HCT116 (cell line): Measurements from ENCODE around the gene ASCL2. TPM values are rescaled to one million over a fixed set of nuclear protein-coding genes. Genes with fewer than 3 reads are reported as not detected.

ENCODE experiments used
- ATAC-seq: fragments of 200-7000 bp; cut with Tn5 transposase; 2 replicates; pipeline ENCODE4 v1.9.1; 2020; ENCODE audit warnings: mild to moderate bottlenecking, moderate library complexity
- BruUV-seq: library from RNA; stranded (reverse); fragments of 400-500 nt; replicated peaks from 2 replicates; lab custom pipeline; 2021; lab: Mats Ljungman, UMichigan
- CTCF ChIA-PET: fragments of 300-600 bp; sonication (Branson Sonifier 250); formaldehyde crosslinking; loops from one replicate; lab custom pipeline; 2021; ENCODE audit warnings: antibody characterized with exemption; lab: Charles Lee
- POLR2A ChIA-PET: fragments of 300-600, 350-600 bp; sonication (Branson Sonifier 250); formaldehyde crosslinking; loops from one replicate; lab custom pipeline; 2021; ENCODE audit warnings: antibody characterized with exemption; lab: Charles Lee
- RAD21 ChIA-PET, 2 experiments: fragments of 300-600 bp; sonication (Branson Sonifier 250); formaldehyde crosslinking; loops; one replicate each; lab custom pipeline; 2023; ENCODE audit warnings: low total read pairs in 2 of 2; ENCODE audit not compliant: uncharacterized antibody in 2 of 2, unreplicated experiment in 2 of 2, low non-redundant PET in 1 of 2; lab: Charles Lee
- DNase-seq: peaks from one replicate; pipeline ENCODE4 v3.0.0-alpha.2; 2010; ENCODE audit warnings: low read depth, low spot score
- H2AFZ ChIP-seq: fragments of 200-600 bp; shearing (Covaris generic), sonication (generic); 2 replicates; pipeline ENCODE4 v1.6.1; 2017; ENCODE audit warnings: low read depth, mixed run types, mixed read lengths, antibody characterized with exemption, low read length; ENCODE audit not compliant: poor library complexity, severe bottlenecking
- H3K27ac ChIP-seq: 2 replicates; pipeline ENCODE4 v1.5.1; 2012; ENCODE audit warnings: low read depth, low read length
- H3K27me3 ChIP-seq: fragments of 200-600 bp; sonication (generic); 2 replicates; pipeline ENCODE4 v1.6.1; 2016; ENCODE audit warnings: mixed run types, low read length, mixed read lengths; ENCODE audit not compliant: insufficient read depth
- H3K36me3 ChIP-seq, 2 experiments: fragments of 200-500 bp in 1 of 2; fragments of 200-600 bp in 1 of 2; sonication (Bioruptor generic) in 1 of 2; sonication (generic) in 1 of 2; 2 replicates each; pipeline versions ENCODE4 v1.5.1 to v1.6.1; 2014 to 2016; ENCODE audit warnings: low read length in 2 of 2, inconsistent platforms in 1 of 2, mixed read lengths in 1 of 2, mixed run types in 1 of 2; ENCODE audit not compliant: insufficient read depth in 2 of 2, control insufficient read depth in 1 of 2
- H3K4me1 ChIP-seq, 2 experiments: fragments of 200-600 bp in 1 of 2; sonication (generic) in 1 of 2; 2 replicates each; pipeline versions ENCODE4 v1.5.1 to v1.6.1; 2012 to 2017; ENCODE audit warnings: low read length in 2 of 2, inconsistent platforms in 1 of 2, mild to moderate bottlenecking in 1 of 2, mixed read lengths in 1 of 2, mixed run types in 1 of 2, moderate library complexity in 1 of 2; ENCODE audit not compliant: insufficient read depth in 2 of 2, control insufficient read depth in 1 of 2
- H3K4me2 ChIP-seq: fragments of 200-600 bp; sonication (generic); 2 replicates; pipeline ENCODE4 v1.6.1; 2017; ENCODE audit warnings: mixed run types, low read length, mixed read lengths
- H3K4me3 ChIP-seq, 2 experiments: fragments of 200-600 bp in 1 of 2; sonication (generic) in 1 of 2; replicated peaks in 1 of 2; 2 replicates each; pipeline ENCODE4 v1.5.1; 2011 to 2016; ENCODE audit warnings: low read length in 2 of 2, control low read depth in 1 of 2, low read depth in 1 of 2, mild to moderate bottlenecking in 1 of 2, mixed read lengths in 1 of 2, mixed run types in 1 of 2
- H3K79me2 ChIP-seq: fragments of 200-600 bp; sonication (generic); 2 replicates; pipeline ENCODE4 v1.6.1; 2017; ENCODE audit warnings: mild to moderate bottlenecking, mixed run types, low read length, moderate library complexity, mixed read lengths; ENCODE audit not compliant: insufficient read depth
- H3K9ac ChIP-seq: fragments of 200-600 bp; sonication (generic); 2 replicates; pipeline ENCODE4 v1.6.1; 2016; ENCODE audit warnings: low read length, mixed read lengths
- H3K9me2 ChIP-seq: fragments of 200-600 bp; sonication (generic), shearing (Covaris generic); 2 replicates; pipeline ENCODE4 v1.6.1; 2017; ENCODE audit warnings: mixed run types, mild to moderate bottlenecking, moderate library complexity; ENCODE audit not compliant: insufficient read depth
- H3K9me3 ChIP-seq, 2 experiments: fragments of 200-500 bp in 1 of 2; fragments of 200-600 bp in 1 of 2; sonication (Bioruptor generic) in 1 of 2; sonication (generic) in 1 of 2; 2 replicates each; pipeline ENCODE4 v1.6.1; 2014 to 2017; ENCODE audit warnings: low read length in 2 of 2, mixed read lengths in 2 of 2, inconsistent platforms in 1 of 2, low read depth in 1 of 2, mild to moderate bottlenecking in 1 of 2, mixed run types in 1 of 2, moderate library complexity in 1 of 2; ENCODE audit not compliant: control insufficient read depth in 1 of 2, insufficient read depth in 1 of 2
- H4K20me1 ChIP-seq: fragments of 200-600 bp; sonication (generic), shearing (Covaris generic); 2 replicates; pipeline ENCODE4 v1.6.1; 2017; ENCODE audit warnings: mixed run types, mild to moderate bottlenecking, moderate library complexity; ENCODE audit not compliant: insufficient read depth
- CBX3 ChIP-seq: IDR thresholded peaks from 2 replicates; pipeline ENCODE4 v1.6.1; 2012; ENCODE audit warnings: low read depth
- CEBPB ChIP-seq: IDR thresholded peaks from 2 replicates; pipeline ENCODE4 v1.6.1; 2012; ENCODE audit warnings: low read depth
- EGR1 ChIP-seq: IDR thresholded peaks from 2 replicates; pipeline ENCODE4 v1.6.1; 2012; ENCODE audit warnings: low read depth
- ELF1 ChIP-seq: IDR thresholded peaks from 2 replicates; pipeline ENCODE4 v1.6.1; 2012; ENCODE audit warnings: low read depth, borderline replicate concordance
- EZH2 ChIP-seq: fragments of 200-600 bp; sonication (generic); IDR thresholded peaks from 2 replicates; pipeline ENCODE4 v1.6.1; 2017; ENCODE audit warnings: antibody characterized with exemption, mixed run types
- EZH2phosphoT487 ChIP-seq: fragments of 200-600 bp; IDR thresholded peaks from 2 replicates; pipeline ENCODE4 v1.6.1; 2018; ENCODE audit warnings: antibody characterized with exemption, borderline replicate concordance
- JUND ChIP-seq: IDR thresholded peaks from 2 replicates; pipeline ENCODE4 v1.6.1; 2012
- POLR2A ChIP-seq: IDR thresholded peaks from 2 replicates; pipeline ENCODE4 v1.7.0; 2011; ENCODE audit warnings: borderline replicate concordance; ENCODE audit not compliant: insufficient read depth, insufficient read length; ENCODE audit errors: extremely low read depth
- POLR2AphosphoS5 ChIP-seq: IDR thresholded peaks from 2 replicates; pipeline ENCODE4 v1.6.1; 2011; ENCODE audit warnings: mild to moderate bottlenecking, low read depth, low read length, moderate library complexity
- RAD21 ChIP-seq: IDR thresholded peaks from 2 replicates; pipeline ENCODE4 v1.6.1; 2012; ENCODE audit warnings: low read depth, mild to moderate bottlenecking
- REST ChIP-seq: IDR thresholded peaks from 2 replicates; pipeline ENCODE4 v1.6.1; 2012; ENCODE audit warnings: low read depth
- SP1 ChIP-seq: IDR thresholded peaks from 2 replicates; pipeline ENCODE4 v1.6.1; 2012; ENCODE audit warnings: low read depth
- SRF ChIP-seq: IDR thresholded peaks from 2 replicates; pipeline ENCODE4 v1.6.1; 2012; ENCODE audit warnings: low read depth
- intact Hi-C: fragments of 100-400 bp; cut with micrococcal nuclease; formaldehyde crosslinking; loops from 2 replicates; pipeline ENCODE4 v1.10.0; 2022
- total RNA-seq: library from RNA; stranded (reverse); gene quantifications from one replicate; pipeline ENCODE4 v1.2.1, GENCODE V29; 2021; ENCODE audit not compliant: unreplicated experiment
- TF ChIP-seq, protein P1 (sequence below): IDR thresholded peaks from 2 replicates; pipeline ENCODE4 v1.6.1; 2012

ASCL2 gene
- total RNA-seq, 1 experiment from 2014 or later: not detected

DNA sequence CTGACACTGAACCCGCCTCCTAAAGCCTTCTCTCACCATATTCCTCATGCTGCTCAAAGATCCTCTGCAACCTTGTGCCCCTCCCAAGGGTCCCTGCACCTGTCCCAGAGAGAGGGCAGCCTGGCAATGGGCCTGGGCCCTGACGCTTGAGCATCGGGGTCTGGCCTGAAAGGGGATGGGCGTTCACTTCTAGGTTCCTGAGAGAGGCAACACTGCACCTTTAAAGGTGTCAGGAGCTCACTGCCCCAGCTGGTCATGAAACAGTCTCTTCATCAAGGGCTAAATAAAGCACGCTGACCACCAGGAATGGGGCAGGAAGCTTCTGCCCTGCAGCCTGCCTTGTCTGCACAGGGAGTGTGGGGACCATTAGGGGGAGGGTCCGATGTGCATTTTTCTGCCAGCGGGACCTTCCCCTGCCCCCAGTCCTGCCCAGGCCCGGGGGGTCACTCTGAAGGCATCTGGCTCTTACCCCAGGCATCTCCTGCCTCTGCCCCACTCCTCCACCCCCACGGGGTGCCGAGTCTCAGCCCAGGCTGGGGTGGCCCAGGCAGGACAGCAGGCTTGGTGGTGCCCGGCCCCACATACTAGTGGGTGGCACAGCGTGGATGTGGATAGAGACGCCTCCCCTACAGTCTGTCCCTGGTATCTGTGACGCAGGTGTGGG, 27.9 kb upstream of the ASCL2 start:
- Histone ChIP-seq H3K36me3 (no peaks in the 10 kb centered on the region), H3K4me3 (no peak overlapping the region), H3K27ac (no peak overlapping the region), H2AFZ (no peak overlapping the region), H3K79me2 (no peaks in the 10 kb centered on the region), H3K9me2 (no peaks in the 10 kb centered on the region), H3K4me1 (no peaks in the 10 kb centered on the region), H4K20me1 (no peaks in the 10 kb centered on the region), H3K9me3 (no peaks in the 10 kb centered on the region), H3K4me2 (no peak overlapping the region), H3K9ac (no peak overlapping the region), H3K27me3 (no peaks in the 10 kb centered on the region)
- TF ChIP-seq EZH2: no peak
- no peak for TF ChIP-seq POLR2AphosphoS5
- TF ChIP-seq REST: no peak
- TF ChIP-seq EZH2phosphoT487: no peak
- TF ChIP-seq ELF1: no peak
- no peak for TF ChIP-seq CBX3
- no peak for TF ChIP-seq CEBPB
- no peak for TF ChIP-seq SP1
- no peak for TF ChIP-seq POLR2A
- no peak for TF ChIP-seq JUND
- no peak for TF ChIP-seq SRF
- TF ChIP-seq EGR1: no peak
- TF ChIP-seq, protein P1, sequence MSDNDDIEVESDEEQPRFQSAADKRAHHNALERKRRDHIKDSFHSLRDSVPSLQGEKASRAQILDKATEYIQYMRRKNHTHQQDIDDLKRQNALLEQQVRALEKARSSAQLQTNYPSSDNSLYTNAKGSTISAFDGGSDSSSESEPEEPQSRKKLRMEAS: no peak
- TF ChIP-seq RAD21: no peak
- BruUV-seq: no TSS peak
- ATAC-seq: no peak
- DNase-seq: no peak
- RAD21 ChIA-PET: interaction anchor here in 1 of 2 experiments (1.0 kb wide), 1 partner anchor 100 kb away, joined by 3 read pairs; no protein-coding TSS in a partner anchor
- intact Hi-C loops: no loop called here
- CTCF ChIA-PET: interaction anchor here (0.6 to 1.7 kb wide), 6 partner anchors 96 to 122 kb away, joined by 3 to 9 read pairs (median 4); no protein-coding TSS in a partner anchor
- POLR2A ChIA-PET: no interaction called here
